K562 treated with DMSO at 1 percent for 12 hours (cell line): ENCODE data around the gene BCL2L13. TPM values are rescaled to one million over a fixed set of nuclear protein-coding genes. Genes with fewer than 3 reads are reported as not detected.

ENCODE experiments used
- total RNA-seq: library from RNA; unstranded; fragments of 300-600 nt; gene quantifications from 2 replicates; pipeline ENCODE4 v1.2.3, GENCODE V29; 2022; ENCODE audit not compliant: insufficient read depth

The BCL2L13 gene
- 23.1 and 45.5 TPM in 2 replicates for total RNA-seq

GRCh38 chr22:17638432-17639246, at the start of gene BCL2L13:
TSS of gene BCL2L13 (plus strand) at chr22:17638757. CDS start at chr22:17655712, 16,955 bp downstream.

GRCh38 chr22:17628406-17629172, 10.0 kb upstream of the BCL2L13 start, which contains the start of gene ATP6V1E1:
TSS of gene ATP6V1E1 (minus strand) at chr22:17628749. CDS start at chr22:17628635, 114 bp downstream.

GRCh38 chr22:17774206-17774925, 135.8 kb downstream of the BCL2L13 start, which contains the start of gene BID:
TSS of gene BID (minus strand) at chr22:17774469. CDS start at chr22:17750116, 24,353 bp downstream.

Other genes with a start within 250 kb of the BCL2L13 start
- 0.47 TPM in 1 of 2 replicates, not detected in the other for gene SLC25A18, start 75.3 kb upstream of the BCL2L13 start, total RNA-seq
- 244 and 267 TPM in 2 replicates for gene ATP6V1E1, start 10.0 kb upstream of the BCL2L13 start, total RNA-seq
- gene BID, start 135.7 kb downstream of the BCL2L13 start, total RNA-seq = 44.7 and 69.0 TPM in 2 replicates